Loucy (cell line): Measurements from ENCODE around the gene KRTAP10-5.

Experiments
- EZH2phosphoT487 ChIP-seq: fragments of 200-600 bp; IDR thresholded peaks from 2 replicates; pipeline ENCODE4 v1.6.1; 2018; ENCODE audit warnings: antibody characterized with exemption, mild to moderate bottlenecking, moderate library complexity, borderline replicate concordance
- TF ChIP-seq, protein P1 (sequence below): fragments of 200-600 bp; sonication (generic); conservative IDR thresholded peaks from 2 replicates; pipeline ENCODE4 v1.5.1; 2014; ENCODE audit warnings: mild to moderate bottlenecking, antibody characterized with exemption, low read length

GRCh38 chr21:44566403-44566802 lies 14.0 kb downstream of the KRTAP10-5 start:
- TF ChIP-seq, protein P1, sequence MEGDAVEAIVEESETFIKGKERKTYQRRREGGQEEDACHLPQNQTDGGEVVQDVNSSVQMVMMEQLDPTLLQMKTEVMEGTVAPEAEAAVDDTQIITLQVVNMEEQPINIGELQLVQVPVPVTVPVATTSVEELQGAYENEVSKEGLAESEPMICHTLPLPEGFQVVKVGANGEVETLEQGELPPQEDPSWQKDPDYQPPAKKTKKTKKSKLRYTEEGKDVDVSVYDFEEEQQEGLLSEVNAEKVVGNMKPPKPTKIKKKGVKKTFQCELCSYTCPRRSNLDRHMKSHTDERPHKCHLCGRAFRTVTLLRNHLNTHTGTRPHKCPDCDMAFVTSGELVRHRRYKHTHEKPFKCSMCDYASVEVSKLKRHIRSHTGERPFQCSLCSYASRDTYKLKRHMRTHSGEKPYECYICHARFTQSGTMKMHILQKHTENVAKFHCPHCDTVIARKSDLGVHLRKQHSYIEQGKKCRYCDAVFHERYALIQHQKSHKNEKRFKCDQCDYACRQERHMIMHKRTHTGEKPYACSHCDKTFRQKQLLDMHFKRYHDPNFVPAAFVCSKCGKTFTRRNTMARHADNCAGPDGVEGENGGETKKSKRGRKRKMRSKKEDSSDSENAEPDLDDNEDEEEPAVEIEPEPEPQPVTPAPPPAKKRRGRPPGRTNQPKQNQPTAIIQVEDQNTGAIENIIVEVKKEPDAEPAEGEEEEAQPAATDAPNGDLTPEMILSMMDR = no peak
- TF ChIP-seq EZH2phosphoT487 = no peak
